Endothelial cell of umbilical vein (primary cell): ENCODE measurements around the gene PCDHGA6. TPM values are rescaled to one million over a fixed set of nuclear protein-coding genes. Genes with fewer than 3 reads are reported as not detected.

Experiments
- BruUV-seq: library from RNA; stranded (reverse); fragments of 400-500 nt; replicated peaks from 2 replicates; lab custom pipeline; 2021; lab: Mats Ljungman, UMichigan
- CTCF ChIA-PET: fragments of 300-600, 350-600 bp; sonication (Branson Sonifier 250); formaldehyde crosslinking; loops from one replicate; lab custom pipeline; 2021; ENCODE audit warnings: antibody characterized with exemption, inconsistent platforms; lab: Charles Lee
- POLR2A ChIA-PET: fragments of 300-600, 350-600 bp; sonication (Branson Sonifier 250); formaldehyde crosslinking; loops from one replicate; lab custom pipeline; 2021; ENCODE audit warnings: antibody characterized with exemption, inconsistent platforms; lab: Charles Lee
- DNase-seq: peaks from one replicate; pipeline ENCODE4 v3.0.0-alpha.2; 2011; ENCODE audit warnings: low read depth, low spot score
- FAIRE-seq: peaks from 2 replicates; lab custom pipeline; 2011; peaks lifted over from hg19 to GRCh38; lab: Jason Lieb, UNC
- H2AFZ ChIP-seq: 2 replicates; pipeline ENCODE4 v1.6.0; 2012; ENCODE audit warnings: low read depth, low read length, control low read depth, inconsistent platforms
- H3K27ac ChIP-seq: 2 replicates; pipeline ENCODE4 v1.5.1; 2011; ENCODE audit warnings: low read depth, mild to moderate bottlenecking, control low read depth, low read length, moderate library complexity; ENCODE audit not compliant: insufficient read depth
- H3K27me3 ChIP-seq, 2 experiments: 2 replicates each; pipeline versions ENCODE4 v1.6.0 to v1.6.1; 2011; ENCODE audit warnings: low read length in 2 of 2, mixed read lengths in 1 of 2; ENCODE audit not compliant: control insufficient read depth in 2 of 2, insufficient read depth in 2 of 2
- H3K36me3 ChIP-seq, 2 experiments: 2 replicates in 1 of 2; 3 replicates in 1 of 2; pipeline ENCODE4 v1.5.1; 2011; ENCODE audit warnings: low read length in 2 of 2, mild to moderate bottlenecking in 1 of 2, moderate library complexity in 1 of 2; ENCODE audit not compliant: control insufficient read depth in 2 of 2, insufficient read depth in 2 of 2; ENCODE audit errors: extremely low read depth in 1 of 2
- H3K4me1 ChIP-seq: 3 replicates; pipeline ENCODE4 v1.5.1; 2011; ENCODE audit warnings: mild to moderate bottlenecking, low read length; ENCODE audit not compliant: control insufficient read depth, insufficient read depth; ENCODE audit errors: extremely low read depth
- H3K4me2 ChIP-seq: 2 replicates; pipeline ENCODE4 v1.6.1; 2011; ENCODE audit warnings: low read length, control low read depth, mixed read lengths; ENCODE audit not compliant: insufficient read depth
- H3K4me3 ChIP-seq, 3 experiments: fragments of 200-600 bp in 1 of 3; sonication (generic), shearing (Covaris generic) in 1 of 3; replicated peaks in 1 of 3; 2 replicates each; pipeline ENCODE4 v1.5.1; 2011 to 2016; ENCODE audit warnings: control low read depth in 3 of 3, low read length in 3 of 3, mild to moderate bottlenecking in 2 of 3, inconsistent platforms in 1 of 3, low read depth in 1 of 3, moderate library complexity in 1 of 3; ENCODE audit not compliant: insufficient read depth in 1 of 3
- H3K79me2 ChIP-seq: 2 replicates; pipeline ENCODE4 v1.6.0; 2012; ENCODE audit warnings: low read length, inconsistent platforms; ENCODE audit not compliant: control insufficient read depth, insufficient read depth
- H3K9ac ChIP-seq: replicated peaks from 2 replicates; pipeline ENCODE3; 2011; ENCODE audit warnings: low read length, control low read depth; ENCODE audit not compliant: insufficient read depth; ENCODE audit errors: extremely low read depth
- H3K9me1 ChIP-seq: replicated peaks from 3 replicates; pipeline ENCODE4 v1.6.0; 2011; ENCODE audit warnings: mild to moderate bottlenecking, low read length; ENCODE audit not compliant: control insufficient read depth, insufficient read depth; ENCODE audit errors: extremely low read depth
- H3K9me3 ChIP-seq: replicated peaks from 2 replicates; pipeline ENCODE4 v1.5.1; 2012; ENCODE audit warnings: low read length, inconsistent platforms; ENCODE audit not compliant: control insufficient read depth, insufficient read depth
- H4K20me1 ChIP-seq: replicated peaks from 2 replicates; pipeline ENCODE3; 2011; ENCODE audit warnings: mild to moderate bottlenecking, low read length; ENCODE audit not compliant: control insufficient read depth, insufficient read depth; ENCODE audit errors: extremely low read depth
- EZH2 ChIP-seq: IDR thresholded peaks from 2 replicates; pipeline ENCODE4 v1.6.1; 2012; ENCODE audit warnings: borderline replicate concordance, low read depth, mild to moderate bottlenecking, moderate library complexity, low read length, inconsistent platforms; ENCODE audit not compliant: severe bottlenecking
- FOS ChIP-seq: IDR thresholded peaks from 2 replicates; pipeline ENCODE4 v1.6.1; 2011; ENCODE audit warnings: mild to moderate bottlenecking, low read length, moderate library complexity, borderline replicate concordance; ENCODE audit not compliant: insufficient read depth
- GATA2 ChIP-seq: IDR thresholded peaks from 2 replicates; pipeline ENCODE4 v1.7.0; 2011; ENCODE audit warnings: low read depth, mild to moderate bottlenecking, moderate library complexity, mixed read lengths, low read length; ENCODE audit not compliant: insufficient read length, insufficient read depth
- JUN ChIP-seq: IDR thresholded peaks from 2 replicates; pipeline ENCODE4 v1.6.1; 2011; ENCODE audit warnings: borderline replicate concordance, low read depth; ENCODE audit not compliant: insufficient read length, insufficient read depth
- MYC ChIP-seq: IDR thresholded peaks from one replicate; pipeline ENCODE4 v1.6.1; 2011; ENCODE audit warnings: mild to moderate bottlenecking, low read depth, low read length
- POLR2A ChIP-seq: IDR thresholded peaks from 2 replicates; pipeline ENCODE4 v1.6.1; 2012; ENCODE audit warnings: low read depth, mild to moderate bottlenecking, control low read depth, low read length
- POLR2AphosphoS5 ChIP-seq: IDR thresholded peaks from 2 replicates; pipeline ENCODE4 v1.6.1; 2012; ENCODE audit warnings: low read depth, mild to moderate bottlenecking, control low read depth, low read length, moderate library complexity; ENCODE audit not compliant: insufficient read depth
- dilution Hi-C: fragments of 300-500 bp; cut with MboI; formaldehyde crosslinking; loops from one replicate; pipeline ENCODE4 v1.15.0; 2019; ENCODE audit warnings: low sequenced_read_pairs; ENCODE audit not compliant: extremely low pct_ligation_motif_present
- intact Hi-C: fragments of 100-400 bp; cut with micrococcal nuclease; formaldehyde crosslinking; loops from one replicate; pipeline ENCODE4 v1.10.0; 2022
- polyA plus RNA-seq, 4 experiments: library from polyadenylated mRNA; depleted of rRNA in 3 of 4; stranded (reverse) in 3 of 4; unstranded in 1 of 4; fragments of >200 nt; gene quantifications; 2 replicates each; pipeline versions ENCODE4 v1.2.1 to v1.2.3, GENCODE V29; 2011 to 2012; ENCODE audit warnings: missing spikeins in 1 of 4
- total RNA-seq: library from RNA; stranded (reverse); gene quantifications from 2 replicates; pipeline ENCODE4 v1.2.3, GENCODE V29; 2021
- TF ChIP-seq, protein P1 (sequence below): IDR thresholded peaks from 2 replicates; pipeline ENCODE4 v1.6.1; 2011; ENCODE audit not compliant: insufficient read depth, insufficient read length
- TF ChIP-seq, protein P2 (sequence below), 2 donors: IDR thresholded peaks; 1 replicate in 1 of 2; 2 replicates in 1 of 2; pipeline ENCODE4 v1.5.1; 2011; ENCODE audit warnings: low read length in 2 of 2, mild to moderate bottlenecking in 2 of 2, moderate library complexity in 2 of 2, control low read depth in 1 of 2, inconsistent platforms in 1 of 2, low read depth in 1 of 2; ENCODE audit not compliant: insufficient read depth in 1 of 2; ENCODE audit errors: extremely low read depth in 1 of 2

Gene PCDHGA6
- total and polyA plus RNA-seq, 2 donors (not counting 3 experiments of a cell fraction or from before 2014, with no cell fraction given): 2.6 to 2.7 TPM

- FAIRE-seq (no peak), DNase-seq (no peak)
- Histone ChIP-seq H3K4me1 (no peaks in the 10 kb centered on the region), H4K20me1 (no peaks in the 10 kb centered on the region), H3K27me3 (peaks cover 31 to 63% of the 10 kb centered on the region in 2 experiments), H3K9me1 (no peaks in the 10 kb centered on the region), H3K4me2 (no peak overlapping the region), H3K9ac (no peak overlapping the region), H3K79me2 (no peaks in the 10 kb centered on the region), H3K9me3 (no peaks in the 10 kb centered on the region), H2AFZ (no peak overlapping the region), H3K4me3 (no peak overlapping the region), H3K27ac (no peak overlapping the region), H3K36me3 (no peaks in the 10 kb centered on the region)
- no peak for TF ChIP-seq JUN
- peak; percentile 58 for TF ChIP-seq EZH2
- dilution Hi-C loops (no loop called here), intact Hi-C loops (no loop called here)
- POLR2A ChIA-PET: no interaction called here
- BruUV-seq: no TSS peak
- CTCF ChIA-PET: interaction anchor here (0.8 to 2.2 kb wide), 11 partner anchors 9 to 184 kb away, joined by 3 to 11 read pairs (median 5); partner anchors contain the start of genes PCDHGA1, PCDHGA11, PCDHGA12 and PCDHGA2
Measured at GRCh38 chr5:141383345-141383744, 9.7 kb downstream of the PCDHGA6 start.

- Histone ChIP-seq H3K4me2 (no peak overlapping the region), H3K27me3 (peaks cover 36 to 66% of the 10 kb centered on the region in 2 experiments), H4K20me1 (no peaks in the 10 kb centered on the region), H3K36me3 (no peaks in the 10 kb centered on the region), H3K9me3 (no peaks in the 10 kb centered on the region), H3K4me3 (no peak overlapping the region), H3K79me2 (no peaks in the 10 kb centered on the region), H3K9ac (no peak overlapping the region), H3K9me1 (no peaks in the 10 kb centered on the region), H3K4me1 (no peaks in the 10 kb centered on the region), H2AFZ (no peak overlapping the region), H3K27ac (no peak overlapping the region)
- TF ChIP-seq MYC (no peak), POLR2AphosphoS5 (no peak), EZH2 (no peak), JUN (no peak), GATA2 (no peak), POLR2A (no peak), FOS (no peak)
- TF ChIP-seq, protein P1, sequence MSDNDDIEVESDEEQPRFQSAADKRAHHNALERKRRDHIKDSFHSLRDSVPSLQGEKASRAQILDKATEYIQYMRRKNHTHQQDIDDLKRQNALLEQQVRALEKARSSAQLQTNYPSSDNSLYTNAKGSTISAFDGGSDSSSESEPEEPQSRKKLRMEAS: no peak
- TF ChIP-seq, protein P2, sequence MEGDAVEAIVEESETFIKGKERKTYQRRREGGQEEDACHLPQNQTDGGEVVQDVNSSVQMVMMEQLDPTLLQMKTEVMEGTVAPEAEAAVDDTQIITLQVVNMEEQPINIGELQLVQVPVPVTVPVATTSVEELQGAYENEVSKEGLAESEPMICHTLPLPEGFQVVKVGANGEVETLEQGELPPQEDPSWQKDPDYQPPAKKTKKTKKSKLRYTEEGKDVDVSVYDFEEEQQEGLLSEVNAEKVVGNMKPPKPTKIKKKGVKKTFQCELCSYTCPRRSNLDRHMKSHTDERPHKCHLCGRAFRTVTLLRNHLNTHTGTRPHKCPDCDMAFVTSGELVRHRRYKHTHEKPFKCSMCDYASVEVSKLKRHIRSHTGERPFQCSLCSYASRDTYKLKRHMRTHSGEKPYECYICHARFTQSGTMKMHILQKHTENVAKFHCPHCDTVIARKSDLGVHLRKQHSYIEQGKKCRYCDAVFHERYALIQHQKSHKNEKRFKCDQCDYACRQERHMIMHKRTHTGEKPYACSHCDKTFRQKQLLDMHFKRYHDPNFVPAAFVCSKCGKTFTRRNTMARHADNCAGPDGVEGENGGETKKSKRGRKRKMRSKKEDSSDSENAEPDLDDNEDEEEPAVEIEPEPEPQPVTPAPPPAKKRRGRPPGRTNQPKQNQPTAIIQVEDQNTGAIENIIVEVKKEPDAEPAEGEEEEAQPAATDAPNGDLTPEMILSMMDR (IDR thresholded peaks at IDR 0.05; ENCODE audit: extremely low read depth in 1 of 2, insufficient read depth in 1 of 2, low read depth in 1 of 2, low read length in 2 of 2): no peak
- intact Hi-C loops (no loop called here), dilution Hi-C loops (no loop called here)
- CTCF ChIA-PET: no interaction called here
- BruUV-seq: no TSS peak
- DNase-seq (no peak), FAIRE-seq (no peak)
- POLR2A ChIA-PET: no interaction called here
Measured at GRCh38 chr5:141384471-141385267, 11.0 kb downstream of the PCDHGA6 start.
